IPS-NIHi7 (cell line): Measurements from ENCODE around the gene ARHGEF11.
"Not testable (repeated sequence)": the region's sequence is repeated elsewhere in the genome, so short reads cannot be mapped to it uniquely, and the experiment has no call there.

Source experiments
- DNase-seq: peaks from one replicate; pipeline ENCODE4 v3.0.0; 2012; ENCODE audit warnings: mixed read lengths; ENCODE audit errors: extremely low spot score

The ARHGEF11 gene

DNA sequence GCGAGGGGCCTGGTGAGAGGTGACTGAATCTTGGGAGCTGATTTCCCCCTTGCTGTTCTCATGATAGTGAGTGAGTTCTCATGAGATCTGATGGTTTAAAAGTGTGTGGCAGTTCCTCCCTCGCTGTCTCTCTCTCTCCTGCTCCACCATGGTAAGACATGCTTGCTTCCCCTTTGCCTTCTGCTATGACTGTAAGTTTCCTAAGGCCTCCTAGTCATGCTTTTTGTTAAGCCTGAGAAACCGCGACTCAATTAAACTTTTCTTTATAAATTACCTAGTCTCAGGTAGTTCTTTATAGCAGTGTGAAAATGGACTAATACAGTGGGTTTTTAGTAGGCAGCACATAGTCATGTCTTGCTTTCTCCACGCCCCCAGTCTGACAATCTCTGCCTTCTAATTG is 10.2 kb upstream of the ARHGEF11 start:
- not testable (repeated sequence) for DNase-seq

DNA sequence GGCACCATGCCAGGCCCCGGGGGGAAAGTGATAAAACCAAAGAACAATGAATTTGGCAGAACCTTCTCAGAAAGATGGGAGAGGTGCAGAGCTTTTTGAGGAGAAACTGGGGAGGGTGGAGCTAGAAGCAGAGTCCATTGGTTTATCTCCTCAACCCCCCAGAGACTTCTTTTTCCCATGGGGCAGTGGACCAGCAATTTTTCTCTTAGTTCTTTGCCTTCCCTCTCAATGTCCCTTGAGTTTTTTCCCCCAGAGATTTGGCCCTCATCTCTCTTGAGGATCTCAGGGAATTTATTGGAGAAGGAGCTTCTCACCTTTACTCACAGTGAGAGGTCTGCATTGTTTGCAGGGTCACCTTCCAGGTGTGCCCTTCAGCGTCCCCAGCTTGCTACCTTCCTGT is 5.3 kb upstream of the ARHGEF11 start:
- DNase-seq, result no peak

GRCh38 chr1:157047062-157047410 is 1.5 kb upstream of the ARHGEF11 start:
- DNase-seq, result no peak

- DNase-seq, result no peak
Measured at GRCh38 chr1:157044326-157044725, 1.2 kb downstream of the ARHGEF11 start.

DNA sequence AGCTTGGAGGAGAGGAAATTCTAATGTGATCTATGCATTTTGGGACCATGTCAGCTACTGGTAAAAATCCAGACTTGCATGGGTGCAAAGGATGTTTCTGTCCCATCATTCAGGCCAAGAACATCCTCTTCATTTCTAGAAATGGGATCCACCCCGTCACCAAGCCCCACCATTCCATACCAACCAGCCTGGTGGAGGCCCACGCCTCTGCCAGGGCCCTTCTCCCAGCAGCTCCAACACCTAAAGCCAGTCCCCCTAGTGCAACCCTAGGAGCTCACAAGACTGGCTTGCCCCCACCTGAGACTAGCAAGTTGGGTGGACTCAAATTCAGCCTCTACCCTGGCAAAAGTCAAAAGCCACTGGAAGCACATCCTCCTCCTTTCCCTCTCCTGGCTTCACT is 1.9 kb downstream of the ARHGEF11 start:
- DNase-seq, result no peak

- no peak for DNase-seq
Measured at GRCh38 chr1:157042846-157043245, 2.7 kb downstream of the ARHGEF11 start.

- DNase-seq, result no peak
Measured at GRCh38 chr1:157040802-157041201, 4.7 kb downstream of the ARHGEF11 start.

DNA sequence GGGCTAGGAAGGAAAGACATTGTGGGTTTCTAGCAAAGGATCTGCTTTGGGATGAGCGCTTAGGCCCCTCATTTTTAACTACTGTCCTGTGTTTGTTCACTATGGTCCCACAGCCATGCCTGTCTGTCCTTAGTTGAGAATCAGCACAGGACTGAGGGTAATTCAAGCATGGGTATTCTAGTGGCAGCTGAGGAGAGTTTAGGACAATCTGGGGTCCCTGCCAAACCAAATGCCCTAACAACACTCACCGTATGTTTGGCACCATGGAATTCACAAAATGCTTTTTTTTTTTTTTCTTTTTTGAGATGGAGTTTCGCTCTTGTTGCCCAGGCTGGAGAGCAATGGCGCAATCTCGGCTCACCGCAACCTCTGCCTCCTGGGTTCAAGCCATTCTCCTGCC is 10.4 kb downstream of the ARHGEF11 start:
- no peak for DNase-seq

- no peak for DNase-seq
Measured at GRCh38 chr1:157034137-157034800, 11.3 kb downstream of the ARHGEF11 start.

DNA sequence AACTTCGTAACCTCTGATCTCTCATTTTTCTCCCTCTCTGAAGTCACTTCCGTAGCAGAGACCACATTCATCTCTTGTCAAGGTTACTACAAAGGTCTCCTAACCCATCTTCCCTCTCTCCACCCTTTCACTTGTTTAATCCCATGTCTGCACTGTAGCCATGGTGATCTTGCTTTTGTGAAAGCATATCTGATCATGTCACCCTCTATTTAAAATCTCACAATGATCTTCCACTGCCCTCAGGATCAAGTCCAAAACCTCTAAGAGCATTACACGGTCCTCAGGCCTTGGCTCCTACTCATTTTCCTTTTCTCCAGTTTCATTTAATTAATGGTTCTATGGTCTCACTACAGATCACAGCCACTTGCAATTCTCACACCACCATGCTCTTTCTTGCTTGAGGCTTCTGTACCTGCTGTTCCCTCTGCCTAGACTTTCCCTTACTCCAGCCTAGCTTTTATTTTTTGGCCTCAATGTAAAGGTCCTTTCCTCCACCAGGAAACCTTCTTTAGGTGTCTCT is 12.1 kb downstream of the ARHGEF11 start:
- no peak for DNase-seq

DNA sequence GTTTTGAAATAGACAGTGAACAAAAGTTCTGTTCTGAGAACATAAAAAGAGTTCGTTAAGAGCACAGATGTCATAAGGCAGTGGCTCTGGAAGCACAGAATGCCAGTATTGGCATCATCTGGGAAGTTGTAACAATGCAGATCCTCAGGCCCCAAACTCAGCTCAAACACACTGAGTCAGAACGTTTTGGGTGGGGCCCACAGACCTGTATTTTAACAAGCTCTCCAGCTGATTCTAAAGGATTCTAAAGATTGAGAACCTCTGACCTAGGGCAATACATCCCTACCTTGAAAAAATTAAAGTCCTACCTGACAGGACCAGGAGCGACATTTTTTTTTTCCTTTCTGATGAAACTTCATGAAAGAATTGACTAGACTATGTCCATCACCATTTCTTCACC is 13.2 kb downstream of the ARHGEF11 start:
- DNase-seq, result no peak

GRCh38 chr1:157030728-157031127 is 14.8 kb downstream of the ARHGEF11 start:
- DNase-seq, result no peak

- DNase-seq, result no peak
Measured at GRCh38 chr1:157028674-157029073, 16.9 kb downstream of the ARHGEF11 start.

DNA sequence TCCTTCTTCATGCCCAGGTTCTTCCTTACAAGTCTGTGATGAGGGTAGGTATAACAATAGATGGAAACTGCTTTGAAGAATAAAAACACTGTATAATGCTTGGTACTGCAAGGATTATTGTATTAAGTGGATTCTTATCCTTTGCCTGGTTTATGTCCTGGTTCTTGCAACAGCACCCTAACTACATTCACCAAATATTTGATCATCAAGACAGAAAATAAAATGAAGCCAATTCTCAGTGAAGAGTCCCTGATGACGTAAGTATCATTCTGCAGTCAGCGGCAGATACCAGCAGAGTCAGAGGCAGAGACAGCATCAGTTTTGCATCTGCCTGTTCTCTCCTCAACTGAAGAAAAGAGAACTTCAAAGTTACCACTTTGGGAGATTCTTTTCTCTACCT is 19.7 kb downstream of the ARHGEF11 start:
- no peak for DNase-seq

- DNase-seq, result no peak
Measured at GRCh38 chr1:157025385-157025784, 20.2 kb downstream of the ARHGEF11 start.

DNA sequence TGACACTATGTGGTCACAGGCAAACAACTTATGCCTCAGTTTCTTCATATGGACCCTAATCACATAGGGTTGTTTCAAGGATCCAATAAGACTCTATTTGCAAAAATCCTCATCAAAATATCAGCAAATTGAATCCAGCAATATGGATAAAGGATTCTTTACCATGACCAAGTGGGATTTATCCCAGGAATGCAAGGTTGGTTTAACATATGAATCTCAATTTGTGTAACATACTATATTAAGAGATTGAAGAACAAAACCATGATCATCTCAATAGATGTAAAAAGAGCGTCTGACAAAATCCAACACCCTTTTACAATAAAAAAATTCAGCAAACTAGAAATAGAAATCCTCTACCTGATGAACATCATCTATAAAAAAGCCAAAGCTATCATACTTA is 23.9 kb downstream of the ARHGEF11 start:
- no peak for DNase-seq

DNA sequence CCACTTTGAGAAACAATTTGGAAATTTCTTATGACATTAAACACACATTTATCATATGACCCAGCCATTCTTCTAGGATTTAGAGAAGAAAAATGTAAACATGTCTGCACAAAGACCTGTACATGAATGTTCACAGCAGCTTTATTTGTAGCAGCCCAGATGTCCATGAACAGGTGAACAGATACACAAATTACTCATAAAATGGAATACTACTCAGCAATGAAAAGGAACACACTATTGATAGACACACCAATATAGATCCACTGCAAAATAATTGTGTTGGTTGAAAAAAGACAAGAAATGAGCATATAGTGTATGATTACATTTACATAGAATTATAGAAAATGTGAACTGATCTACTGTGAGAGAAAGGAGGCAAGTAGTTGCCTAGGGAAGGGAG is 26.1 kb downstream of the ARHGEF11 start:
- no peak for DNase-seq

DNA sequence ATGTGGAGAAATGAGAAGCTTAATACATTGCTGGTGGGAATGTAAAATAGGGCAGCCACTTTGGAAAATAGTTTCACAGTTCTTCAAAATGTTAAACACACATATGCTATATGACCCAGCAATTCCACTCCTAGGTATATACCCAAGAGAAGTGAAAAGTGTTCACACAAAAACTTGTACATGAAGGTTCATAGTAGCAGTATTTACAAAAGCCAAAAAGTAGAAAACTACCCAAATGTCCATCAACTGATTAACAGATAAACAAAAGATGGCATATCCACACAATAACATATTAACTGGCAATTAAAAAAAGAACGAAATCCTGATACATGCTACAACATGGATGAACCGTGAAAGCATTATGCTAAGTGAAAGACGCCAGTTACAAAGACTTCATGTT is 33.7 kb downstream of the ARHGEF11 start:
- no peak for DNase-seq

DNA sequence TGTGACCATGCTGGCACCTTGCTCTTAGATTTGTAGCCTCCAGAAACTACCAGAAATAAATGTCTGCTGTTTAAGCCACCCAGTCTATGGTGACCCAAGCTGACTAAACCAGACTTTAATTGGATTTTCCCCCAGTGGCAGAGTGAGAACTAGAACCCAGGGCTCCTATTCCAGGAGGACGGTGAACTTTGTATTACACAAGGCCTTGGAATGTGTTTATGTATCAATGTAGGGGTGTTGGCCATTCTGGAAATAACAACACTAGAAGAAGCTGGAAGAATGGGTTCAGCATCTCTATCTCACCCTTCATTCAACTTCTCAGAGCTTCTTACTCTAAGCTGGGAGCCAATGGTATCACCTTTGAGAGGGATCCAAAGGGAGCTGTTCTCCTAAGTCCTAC is 37.0 kb downstream of the ARHGEF11 start:
- no peak for DNase-seq

GRCh38 chr1:157007306-157007705 is 38.2 kb downstream of the ARHGEF11 start:
- no peak for DNase-seq

- DNase-seq, result no peak
Measured at GRCh38 chr1:157006676-157007075, 38.9 kb downstream of the ARHGEF11 start.

GRCh38 chr1:157005965-157006364 is 39.6 kb downstream of the ARHGEF11 start:
- no peak for DNase-seq

GRCh38 chr1:157004806-157005205 is 40.7 kb downstream of the ARHGEF11 start:
- DNase-seq, result no peak

GRCh38 chr1:157004327-157004726 is 41.2 kb downstream of the ARHGEF11 start:
- no peak for DNase-seq
